GM19438 (cell line): ENCODE measurements around the gene TM4SF1.
"Not testable (repeated sequence)": the region's sequence is repeated elsewhere in the genome, so short reads cannot be mapped to it uniquely, and the experiment has no call there.

ENCODE experiments used
- ATAC-seq: cut with Tn5 transposase; IDR thresholded peaks from one replicate; pipeline ENCODE4 v1.9.1; 2021; ENCODE audit warnings: low read depth; ENCODE audit not compliant: unreplicated experiment

TM4SF1 gene

GRCh38 chr3:149353581-149354184, 23.8 kb downstream of the TM4SF1 start:
- ATAC-seq = no peak

DNA sequence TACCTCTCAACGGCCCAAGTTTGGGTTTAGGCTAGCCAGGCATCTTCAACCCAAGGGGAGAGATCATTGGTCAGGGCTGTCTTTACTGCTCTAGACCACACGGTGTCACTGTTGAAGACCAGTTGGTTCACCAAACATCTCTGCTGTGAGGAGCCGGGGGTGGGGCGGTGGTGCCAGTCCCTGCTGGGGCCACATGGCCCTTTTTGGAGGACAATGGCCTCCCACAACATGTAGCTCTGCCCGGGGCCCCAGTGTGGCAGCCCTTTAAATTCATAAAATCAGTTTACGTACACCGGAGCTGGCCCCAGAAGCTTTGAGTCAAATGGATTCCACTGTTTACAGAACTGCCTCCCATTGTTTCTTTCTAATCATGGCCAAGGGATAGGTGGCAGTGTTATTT, 24.9 kb downstream of the TM4SF1 start:
- ATAC-seq = no peak

- ATAC-seq = no peak
Observed at GRCh38 chr3:149343951-149344350, 33.5 kb downstream of the TM4SF1 start.

- no peak for ATAC-seq
Observed at GRCh38 chr3:149342413-149343380, 34.8 kb downstream of the TM4SF1 start.

DNA sequence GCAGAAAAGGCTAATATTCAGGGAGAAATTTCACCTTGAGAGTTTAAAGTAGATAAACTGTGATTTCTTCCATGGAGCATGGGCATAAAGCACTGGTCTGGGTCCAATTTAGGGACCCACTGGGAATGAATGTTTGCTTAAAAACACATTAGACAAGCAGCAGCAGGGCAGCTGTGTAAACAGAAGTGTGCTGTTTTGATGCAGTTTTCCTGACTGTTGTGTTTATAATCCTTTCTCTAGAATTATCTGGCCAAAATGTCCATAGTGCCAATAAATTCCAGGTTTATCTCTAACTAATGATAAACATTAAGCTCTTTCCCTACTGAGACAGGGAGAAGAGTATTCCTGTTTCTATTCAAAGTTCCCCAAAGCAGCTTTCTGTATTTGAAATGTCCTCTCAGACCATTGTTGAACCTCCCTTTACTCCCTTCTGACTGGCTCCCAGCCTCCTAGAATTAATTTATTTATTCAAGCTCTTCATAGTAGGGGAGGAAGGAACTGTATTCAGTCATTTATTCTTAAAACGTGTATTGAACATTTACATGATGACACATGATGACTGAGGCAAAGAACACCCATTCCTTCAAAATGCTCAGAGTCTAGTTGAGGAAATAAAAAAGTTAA, 37.0 kb downstream of the TM4SF1 start:
- no peak for ATAC-seq

DNA sequence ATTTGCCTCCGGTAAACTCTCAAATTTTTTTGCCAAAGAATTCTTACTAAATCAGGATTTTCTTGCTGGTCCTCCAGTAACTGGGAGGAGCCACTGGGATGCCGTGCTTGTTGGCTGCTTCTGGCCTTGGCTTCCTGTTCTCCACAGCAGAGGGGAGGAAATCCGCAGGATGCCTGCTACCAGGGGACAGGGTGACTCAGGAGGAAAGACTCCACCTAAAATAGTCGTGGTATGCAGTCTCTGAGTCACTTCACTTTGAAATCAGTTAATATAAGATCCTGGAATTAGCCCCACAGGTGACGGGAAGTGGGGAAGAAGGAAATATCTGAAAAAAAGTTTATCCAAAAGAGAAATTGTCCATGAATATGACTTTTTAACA, 37.5 kb downstream of the TM4SF1 start:
- no peak for ATAC-seq

- ATAC-seq = not testable (repeated sequence)
Observed at GRCh38 chr3:149337486-149337885, 40.0 kb downstream of the TM4SF1 start.

DNA sequence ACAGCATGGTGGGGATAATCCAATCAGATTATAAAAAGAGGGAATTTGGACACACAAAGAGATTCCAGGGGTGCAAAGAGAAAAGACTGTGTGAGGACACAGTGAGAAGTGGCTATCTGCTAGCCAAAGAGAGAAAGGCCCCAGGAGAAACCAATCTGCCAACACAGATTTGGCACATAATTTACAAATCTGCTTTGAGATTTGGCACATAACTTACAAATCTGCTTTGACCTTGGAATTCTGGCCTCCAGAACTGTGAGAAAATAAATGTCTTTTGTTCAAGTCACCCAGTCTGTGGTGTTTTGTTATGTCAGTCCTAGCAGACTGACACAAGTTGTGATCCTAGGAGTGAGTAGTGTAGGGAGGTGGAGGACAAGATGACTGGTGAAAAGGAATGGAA, 40.5 kb downstream of the TM4SF1 start:
- ATAC-seq = no peak

DNA sequence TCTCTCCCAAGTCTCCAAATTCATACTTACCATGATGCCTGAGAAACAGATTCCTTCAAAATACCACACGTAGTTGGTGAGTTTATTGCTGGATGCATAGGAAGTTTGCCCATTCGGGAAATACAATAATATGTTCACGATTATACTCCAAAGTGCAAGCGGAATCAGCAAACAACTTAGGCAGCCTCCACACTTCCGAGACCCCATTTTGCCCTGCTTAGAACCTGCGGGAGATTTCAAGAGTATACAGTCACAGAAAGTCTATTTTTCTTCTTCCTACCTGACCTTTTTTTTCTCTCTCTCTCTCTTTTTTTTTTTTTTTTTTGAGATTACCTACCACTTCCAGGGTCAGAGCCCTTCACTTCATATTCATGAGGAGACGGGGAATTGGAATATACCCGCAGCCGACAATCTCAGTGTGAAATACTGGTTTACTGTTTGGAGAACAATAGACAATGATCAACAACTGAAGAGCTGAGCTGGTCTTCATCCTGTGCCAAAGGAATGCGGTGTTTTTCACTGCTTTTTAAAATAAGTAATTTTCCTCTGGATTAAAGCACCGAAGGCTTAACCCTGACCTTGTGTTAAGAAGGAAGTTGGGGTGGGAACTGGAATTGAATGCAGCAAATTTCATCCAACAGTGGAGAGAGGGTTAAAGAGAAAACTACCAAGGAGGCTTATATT, 44.1 kb downstream of the TM4SF1 start, which contains the start of gene TM4SF18:
Gene TM4SF18 (minus strand): TSS at position 461 of the 684 bp plus-strand sequence. CDS start 254 bp downstream, at position 207.
- no peak for ATAC-seq

DNA sequence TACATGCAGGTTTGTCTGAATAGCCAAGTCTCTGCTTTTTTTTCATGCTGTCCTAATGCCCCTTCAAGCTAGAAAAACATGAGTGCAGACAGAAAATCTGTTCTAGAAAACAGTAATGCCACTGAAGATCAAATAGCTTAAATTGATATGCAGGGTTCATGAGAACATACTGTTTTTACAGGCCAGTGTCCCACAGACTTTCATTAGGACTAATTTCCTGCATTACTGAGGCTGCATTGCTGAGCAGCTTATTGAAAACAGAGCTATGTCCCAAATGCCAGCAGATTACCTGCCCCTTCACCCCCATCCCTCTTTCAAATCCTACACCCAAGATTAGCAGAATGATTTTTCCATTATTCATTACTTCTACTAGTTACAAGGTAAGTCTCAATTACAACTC, 44.7 kb downstream of the TM4SF1 start:
- no peak for ATAC-seq

GRCh38 chr3:149332227-149332765, 45.2 kb downstream of the TM4SF1 start:
- no peak for ATAC-seq

- ATAC-seq = no peak
Observed at GRCh38 chr3:149331396-149331795, 46.1 kb downstream of the TM4SF1 start.

DNA sequence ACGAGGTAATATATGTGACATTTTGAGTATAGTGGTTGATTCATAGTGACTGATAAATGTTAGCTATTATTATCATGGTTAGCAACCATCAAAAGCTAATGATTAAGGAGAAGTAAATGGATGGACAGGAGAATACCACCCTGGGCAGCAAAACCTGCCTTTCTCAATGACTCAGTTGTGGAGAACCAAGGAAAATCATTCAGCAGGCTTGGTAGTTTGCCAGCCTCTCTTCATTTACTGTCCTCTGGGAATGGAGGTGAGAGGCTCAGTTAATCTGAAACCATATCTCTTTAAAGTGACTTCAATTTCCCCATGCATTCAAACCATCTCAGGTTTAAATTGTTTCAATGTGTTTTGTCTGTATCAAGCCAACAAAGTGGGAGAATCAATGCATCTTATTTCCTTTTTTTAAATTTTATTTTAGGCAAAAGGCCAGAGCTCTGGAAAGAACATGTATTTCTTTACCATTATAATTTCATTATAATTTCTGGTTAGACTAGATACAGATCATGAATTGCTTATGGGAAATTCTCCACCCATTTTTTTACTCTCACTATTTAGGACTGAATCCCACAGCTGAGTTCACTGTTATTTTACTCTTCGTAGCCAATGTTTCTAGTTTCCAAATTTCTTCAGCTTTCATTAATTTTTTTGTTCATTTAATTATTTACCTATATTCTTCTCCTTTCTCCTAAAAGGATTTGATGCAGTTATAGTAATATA, 46.7 kb downstream of the TM4SF1 start:
- no peak for ATAC-seq

- no peak for ATAC-seq
Observed at GRCh38 chr3:149327156-149327555, 50.3 kb downstream of the TM4SF1 start.

DNA sequence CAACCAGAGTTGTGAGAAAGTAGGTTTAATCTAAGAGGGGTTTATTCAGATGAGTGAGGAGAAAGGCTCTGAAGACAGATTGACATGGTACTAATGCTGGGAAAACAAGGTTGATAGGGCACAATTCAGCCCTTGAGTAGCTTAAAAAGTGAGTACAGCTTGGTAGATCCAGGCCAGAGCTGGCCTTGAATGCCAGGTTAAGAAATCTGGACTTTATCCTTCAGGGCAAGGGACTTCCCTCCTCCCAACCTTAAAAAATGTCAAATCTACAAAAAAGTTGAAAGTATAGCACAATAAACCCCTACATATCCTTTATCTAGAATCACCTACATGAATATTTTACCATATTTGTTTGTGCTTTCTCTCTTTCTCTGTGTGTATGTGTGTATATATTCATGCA, 51.9 kb downstream of the TM4SF1 start:
- ATAC-seq = no peak

- ATAC-seq = no peak
Observed at GRCh38 chr3:149324332-149324731, 53.1 kb downstream of the TM4SF1 start.

GRCh38 chr3:149321640-149322039, 55.8 kb downstream of the TM4SF1 start:
- no peak for ATAC-seq

GRCh38 chr3:149321136-149321535, 56.3 kb downstream of the TM4SF1 start:
- no peak for ATAC-seq

GRCh38 chr3:149319750-149320149, 57.7 kb downstream of the TM4SF1 start:
- no peak for ATAC-seq
